ENCODE results near the gene MITD1. TPM values are rescaled to one million over a fixed set of nuclear protein-coding genes. Genes with fewer than 3 reads are reported as not detected.

MITD1 gene
- total and polyA plus RNA-seq, 2 of the 8 experiments (the other 6 are each of a cell fraction or from before 2014, with no cell fraction given) = 15.2 to 31.7 TPM

GRCh38 chr2:99156891-99157290 is 24.0 kb downstream of the MITD1 start:
- CTCF ChIA-PET (ENCODE audit: partially characterized antibody) = interaction anchor here (0.6 to 3.1 kb wide), 3 partner anchors 11 to 185 kb away, joined by 3 to 11 read pairs (median 6); no protein-coding TSS in a partner anchor
- TF ChIP-seq HDAC6 (IDR thresholded peaks at IDR 0.05; ENCODE audit: low read depth, low read length) (no peak), SP2 (IDR thresholded peaks at IDR 0.05; ENCODE audit: low read length) (no peak), TAF7 (optimal IDR thresholded peaks at IDR 0.05; ENCODE audit: borderline replicate concordance, low read depth, low read length) (no peak), SP4 (IDR thresholded peaks at IDR 0.05; ENCODE audit: low read length) (no peak), CREB1 (IDR thresholded peaks at IDR 0.05) (no peak), FOSL1 (IDR thresholded peaks at IDR 0.05; ENCODE audit: insufficient read depth, low read depth, low read length) (no peak), TCF12 (IDR thresholded peaks at IDR 0.05; ENCODE audit: low read depth, low read length) (no peak), TAF1 (IDR thresholded peaks at IDR 0.05; ENCODE audit: low read depth, low read length) (no peak), SUZ12 (IDR thresholded peaks at IDR 0.05; ENCODE audit: low read length) (no peak), POU5F1 (IDR thresholded peaks at IDR 0.05; ENCODE audit: low read depth, low read length) (no peak), GABPA (IDR thresholded peaks at IDR 0.05; ENCODE audit: borderline replicate concordance, insufficient read depth, low read length) (no peak), SAP30 (IDR thresholded peaks at IDR 0.05; ENCODE audit: insufficient read depth, insufficient replicate concordance, low read length) (no peak), JUN (IDR thresholded peaks at IDR 0.05; ENCODE audit: low read depth, low read length) (no peak), SP1 (IDR thresholded peaks at IDR 0.05; ENCODE audit: low read depth, low read length) (no peak), TEAD4 (IDR thresholded peaks at IDR 0.05; ENCODE audit: low read depth, low read length) (no peak), EZH2 (IDR thresholded peaks at IDR 0.05; ENCODE audit: low read depth, low read length, severe bottlenecking) (no peak)

More at GRCh38 chr2:99156891-99157290, 24.0 kb downstream of the MITD1 start:
- Histone ChIP-seq H4K8ac (ENCODE audit: extremely low read depth, insufficient read depth, low read length) (no peak overlapping the region), H2BK5ac (ENCODE audit: low read depth, low read length) (no peak overlapping the region), H2BK15ac (ENCODE audit: low read length) (no peak overlapping the region), H3K27ac (ENCODE audit: low read depth, low read length) (no peak overlapping the region), H2BK120ac (replicated peaks; ENCODE audit: low read depth, low read length) (no peak overlapping the region), H3K27me3 (replicated peaks in 1 of 4; ENCODE audit: control insufficient read depth in 3 of 4, extremely low read depth in 1 of 4, insufficient read depth in 3 of 4, low read length in 3 of 4) (no peaks in the 10 kb centered on the region), H3K4me2 (ENCODE audit: insufficient read depth in 1 of 2, low read depth in 2 of 2, low read length in 2 of 2) (no peak overlapping the region), H3K79me2 (ENCODE audit: control insufficient read depth in 1 of 2, insufficient read depth in 2 of 2, low read length in 2 of 2) (peaks cover 0 to 7% of the 10 kb centered on the region in 2 experiments; a peak in 2 of 4 replicates), H2AK5ac (ENCODE audit: low read depth, low read length) (no peak overlapping the region), H3K23ac (ENCODE audit: insufficient read length) (no peak overlapping the region), H4K20me1 (replicated peaks in 1 of 2; ENCODE audit: control insufficient read depth in 1 of 2, insufficient read depth in 2 of 2, low read length in 2 of 2) (no peaks in the 10 kb centered on the region), H3K4me1 (replicated peaks in 1 of 4; ENCODE audit: control insufficient read depth in 3 of 4, insufficient read depth in 4 of 4, low read length in 3 of 4) (peaks cover 0 to 8% (median 3%) of the 10 kb centered on the region in 4 experiments; a peak in 2 of 7 replicates), H3K36me3 (ENCODE audit: control insufficient read depth in 2 of 4, insufficient read depth in 4 of 4, low read length in 3 of 4) (peaks cover 0 to 9% (median 0%) of the 10 kb centered on the region in 4 experiments; a peak in 2 of 8 replicates), H3K9ac (replicated peaks in 1 of 4; ENCODE audit: extremely low read depth in 1 of 4, low read depth in 3 of 4, low read length in 3 of 4) (no peak overlapping the region), H3K79me1 (ENCODE audit: low read depth, low read length) (no peaks in the 10 kb centered on the region), H2BK20ac (ENCODE audit: low read length) (no peak overlapping the region), H4K5ac (ENCODE audit: insufficient read length, low read depth, low read length) (no peak overlapping the region), H3K56ac (replicated peaks; ENCODE audit: insufficient read length, low read depth, low read length) (no peak overlapping the region), H2AFZ (ENCODE audit: low read length) (no peak overlapping the region), H3K18ac (ENCODE audit: extremely low read depth, low read length) (no peak overlapping the region), H3K4ac (replicated peaks; ENCODE audit: insufficient read length, low read depth, low read length) (no peak overlapping the region), H3K4me3 (ENCODE audit: extremely low read depth in 1 of 4, insufficient read depth in 2 of 4, low read depth in 3 of 4, low read length in 4 of 4) (no peak overlapping the region), H2BK12ac (ENCODE audit: low read depth, low read length) (no peak overlapping the region), H3K14ac (ENCODE audit: insufficient read length) (no peak overlapping the region), H3K9me3 (ENCODE audit: insufficient read depth in 2 of 2, low read depth in 1 of 2, low read length in 1 of 2) (no peaks in the 10 kb centered on the region), H3K23me2 (ENCODE audit: low read depth, low read length) (peaks cover 11% of the 10 kb centered on the region), H4K91ac (replicated peaks; ENCODE audit: insufficient read length, low read length) (no peak overlapping the region)
- DNase-seq (ENCODE audit: low read depth in 1 of 2, low spot score in 2 of 2) (no peak), FAIRE-seq (no peak)
- WGBS, 2 experiments (ENCODE audit: extremely low coverage in 1 of 2, insufficient coverage in 1 of 2, insufficient read length in 1 of 2, insufficient replicate concordance in 2 of 2, low coverage in 1 of 2, low lambda C conversion rate in 2 of 2, missing lambda C conversion rate in 1 of 2) = 91% methylated on average over 1 of the region's 1 CpG; no CpG with 5 or more reads in 1 of the 2 experiments
- POLR2A ChIA-PET (ENCODE audit: partially characterized antibody) = interaction anchor here (1.2 to 7.7 kb wide), 3 partner anchors 14 to 24 kb away, joined by 6 to 45 read pairs (median 9); partner anchors contain the start of genes C2orf15 and MRPL30
